ENCODE results near the gene MSH2.
"Not testable (repeated sequence)": the region's sequence is repeated elsewhere in the genome, so short reads cannot be mapped to it uniquely, and the experiment has no call there.

Gene MSH2

GRCh38 chr2:47402805-47403608 is at the start of gene MSH2:
Gene MSH2 (plus strand): TSS chr2:47403156. CDS start chr2:47403192, 36 bp downstream.
- Mint-ChIP-seq H3K27ac (peak within 1 kb of the TSS; percentile 94), H3K4me3 (peak within 1 kb of the TSS; percentile 95), H3K4me1 (peaks cover 33% of the 10 kb centered on the region), H3K36me3 (peaks cover 37% of the 10 kb centered on the region), H3K9me3 (peaks cover 6% of the 10 kb centered on the region), H3K27me3 (no peaks in the 10 kb centered on the region)
- CTCF ChIA-PET, result interaction anchor here (1.1 to 2.1 kb wide), 4 partner anchors 15 to 364 kb away, joined by 3 to 11 read pairs (median 4); no protein-coding TSS in a partner anchor
- DNase-seq, result peak; percentile 95

DNA sequence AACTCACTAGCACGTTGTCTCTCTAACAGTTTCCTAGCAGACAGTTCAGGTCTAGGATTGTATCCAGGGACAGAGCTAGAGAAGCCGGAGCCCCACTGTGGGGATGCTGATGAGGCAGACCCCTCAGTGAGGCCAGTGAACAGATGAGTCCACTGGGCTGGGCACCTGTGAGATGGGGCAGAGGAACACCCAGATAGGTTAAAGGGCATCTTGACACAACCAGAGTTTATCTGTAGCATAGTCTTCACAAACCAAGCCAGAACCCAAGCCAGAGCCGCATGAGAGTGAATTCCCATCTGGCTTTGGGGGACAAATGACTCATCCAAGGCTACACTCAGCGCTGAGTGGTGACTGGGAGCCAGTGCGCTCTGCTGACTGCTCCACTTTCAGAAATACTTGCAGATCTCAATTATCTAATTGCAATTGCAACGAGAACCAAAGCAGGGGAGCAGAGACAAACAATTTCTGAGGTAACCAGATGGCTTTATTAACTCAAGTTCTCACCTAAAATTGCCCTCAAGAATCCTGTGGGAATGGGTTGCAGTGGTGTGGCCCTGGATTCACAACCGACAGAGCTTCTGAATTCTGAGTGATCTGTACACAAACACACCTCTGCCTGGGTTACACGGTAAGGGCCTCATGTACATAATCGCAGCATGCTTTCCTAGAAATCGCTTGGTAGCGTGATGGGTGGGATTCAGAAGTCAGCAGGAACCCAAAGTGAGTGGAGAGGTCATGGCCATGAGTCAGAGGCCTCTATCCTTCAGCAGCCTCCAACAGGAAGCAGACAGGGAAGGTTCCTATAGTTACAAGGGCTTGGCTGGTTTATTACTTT is 48.7 kb upstream of the MSH2 start:
- Mint-ChIP-seq H3K4me1 (no peaks in the 10 kb centered on the region), H3K27me3 (peaks cover 4% of the 10 kb centered on the region), H3K27ac (no peak overlapping the region), H3K36me3 (no peaks in the 10 kb centered on the region), H3K4me3 (no peak overlapping the region), H3K9me3 (no peaks in the 10 kb centered on the region)
- no peak for DNase-seq
- CTCF ChIA-PET, result no interaction called here

- H3K4me1 Mint-ChIP-seq, result no peaks in the 10 kb centered on the region
- no peak for DNase-seq
- CTCF ChIA-PET, result no interaction called here
- no peak overlapping the region for H3K27ac Mint-ChIP-seq
- H3K27me3 Mint-ChIP-seq, result peaks cover 4% of the 10 kb centered on the region
- no peak overlapping the region for H3K4me3 Mint-ChIP-seq
- no peaks in the 10 kb centered on the region for H3K9me3 Mint-ChIP-seq
- H3K36me3 Mint-ChIP-seq, result no peaks in the 10 kb centered on the region
These were observed 48.1 kb upstream of the MSH2 start for GRCh38 chr2:47354848-47355204.

DNA sequence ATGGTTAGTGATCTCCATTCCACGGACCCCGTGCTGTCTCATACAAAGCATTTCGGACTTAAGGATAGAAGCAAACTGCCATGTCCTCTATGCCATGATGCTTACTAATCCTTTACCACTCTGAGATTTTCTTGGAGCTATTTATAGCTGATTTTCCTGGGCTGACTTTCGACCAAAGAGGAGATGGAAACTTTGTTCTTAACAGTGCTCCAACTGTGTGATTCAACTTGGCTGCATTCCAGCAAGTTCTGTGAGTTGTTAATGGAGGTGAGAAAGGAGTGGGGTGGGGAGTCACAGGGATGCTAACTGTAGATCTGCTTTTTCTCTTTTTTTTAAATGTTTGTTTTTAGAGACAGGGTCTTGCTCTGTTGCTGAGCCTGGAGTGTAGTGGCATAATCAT is 45.5 kb upstream of the MSH2 start:
- Mint-ChIP-seq H3K4me1 (no peaks in the 10 kb centered on the region), H3K27ac (no peak overlapping the region), H3K4me3 (no peak overlapping the region), H3K9me3 (no peaks in the 10 kb centered on the region), H3K36me3 (no peaks in the 10 kb centered on the region), H3K27me3 (peaks cover 4% of the 10 kb centered on the region)
- DNase-seq, result no peak
- CTCF ChIA-PET, result no interaction called here

GRCh38 chr2:47359375-47359868 is 43.5 kb upstream of the MSH2 start:
- Mint-ChIP-seq H3K27me3 (peaks cover 4% of the 10 kb centered on the region), H3K4me3 (no peak overlapping the region), H3K36me3 (no peaks in the 10 kb centered on the region), H3K9me3 (no peaks in the 10 kb centered on the region), H3K4me1 (no peaks in the 10 kb centered on the region), H3K27ac (no peak overlapping the region)
- CTCF ChIA-PET, result interaction anchor here (0.6 kb wide), 1 partner anchor 507 kb away, joined by 3 read pairs; no protein-coding TSS in a partner anchor
- DNase-seq, result no peak

GRCh38 chr2:47360283-47360682 is 42.7 kb upstream of the MSH2 start:
- CTCF ChIA-PET, result no interaction called here
- no peak for DNase-seq

GRCh38 chr2:47360927-47361326 is 42.0 kb upstream of the MSH2 start:
- no peak for DNase-seq
- Mint-ChIP-seq H3K36me3 (no peaks in the 10 kb centered on the region), H3K9me3 (no peaks in the 10 kb centered on the region), H3K27ac (no peak overlapping the region), H3K4me3 (no peak overlapping the region), H3K4me1 (no peaks in the 10 kb centered on the region), H3K27me3 (peaks cover 4% of the 10 kb centered on the region)
- CTCF ChIA-PET, result no interaction called here

More at GRCh38 chr2:47360283-47360682, 42.7 kb upstream of the MSH2 start:
- no peak overlapping the region for H3K4me3 Mint-ChIP-seq
- H3K9me3 Mint-ChIP-seq, result no peaks in the 10 kb centered on the region
- no peaks in the 10 kb centered on the region for H3K4me1 Mint-ChIP-seq
- H3K27me3 Mint-ChIP-seq, result peaks cover 4% of the 10 kb centered on the region
- no peak overlapping the region for H3K27ac Mint-ChIP-seq
- H3K36me3 Mint-ChIP-seq, result no peaks in the 10 kb centered on the region

- H3K36me3 Mint-ChIP-seq, H3K27ac Mint-ChIP-seq, CTCF ChIA-PET, DNase-seq, H3K27me3 Mint-ChIP-seq, H3K4me1 Mint-ChIP-seq, H3K4me3 Mint-ChIP-seq, H3K9me3 Mint-ChIP-seq: not testable (repeated sequence)
These were observed 41.3 kb upstream of the MSH2 start for GRCh38 chr2:47361505-47362229.

- Mint-ChIP-seq H3K27me3 (peaks cover 42% of the 10 kb centered on the region), H3K4me3 (no peak overlapping the region), H3K9me3 (no peaks in the 10 kb centered on the region), H3K36me3 (no peaks in the 10 kb centered on the region), H3K27ac (no peak overlapping the region), H3K4me1 (peaks cover 1% of the 10 kb centered on the region)
- CTCF ChIA-PET, result interaction anchor here (0.8 kb wide), 1 partner anchor 394 kb away, joined by 3 read pairs; no protein-coding TSS in a partner anchor
- no peak for DNase-seq
These were observed 29.2 kb upstream of the MSH2 start for GRCh38 chr2:47373747-47374146.

- Mint-ChIP-seq H3K4me3 (no peak overlapping the region), H3K4me1 (no peaks in the 10 kb centered on the region), H3K27me3 (peaks cover 31% of the 10 kb centered on the region), H3K27ac (no peak overlapping the region), H3K9me3 (no peaks in the 10 kb centered on the region), H3K36me3 (no peaks in the 10 kb centered on the region)
- no peak for DNase-seq
- CTCF ChIA-PET, result interaction anchor here (1.6 kb wide), 1 partner anchor 13 kb away, joined by 4 read pairs; no protein-coding TSS in a partner anchor
These were observed 27.6 kb upstream of the MSH2 start for GRCh38 chr2:47375307-47375706.

DNA sequence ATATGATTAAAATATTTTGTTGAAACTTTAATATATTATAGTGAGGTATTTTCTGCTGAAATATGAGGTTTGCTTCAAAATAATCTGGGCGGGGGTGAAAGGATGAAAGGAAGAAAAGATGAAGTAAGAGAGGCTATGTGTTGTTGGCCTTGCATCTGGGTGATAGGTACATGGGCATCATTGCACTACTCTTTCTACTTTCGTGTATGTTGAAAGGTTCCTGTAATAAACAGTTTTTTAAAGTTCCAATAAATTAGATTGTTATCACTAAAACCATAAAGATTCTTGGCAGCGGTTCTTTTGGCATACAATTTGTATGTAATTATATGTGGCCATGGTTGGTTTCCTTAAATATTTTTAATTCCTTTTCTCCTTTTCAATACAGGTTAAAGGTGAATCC is 23.6 kb upstream of the MSH2 start:
- H3K27me3 Mint-ChIP-seq, result peaks cover 10% of the 10 kb centered on the region
- CTCF ChIA-PET, result no interaction called here
- no peaks in the 10 kb centered on the region for H3K4me1 Mint-ChIP-seq
- no peak for DNase-seq
- no peak overlapping the region for H3K27ac Mint-ChIP-seq
- no peaks in the 10 kb centered on the region for H3K9me3 Mint-ChIP-seq
- no peak overlapping the region for H3K4me3 Mint-ChIP-seq
- no peaks in the 10 kb centered on the region for H3K36me3 Mint-ChIP-seq

- no peaks in the 10 kb centered on the region for H3K9me3 Mint-ChIP-seq
- H3K4me1 Mint-ChIP-seq, result no peaks in the 10 kb centered on the region
- no peak overlapping the region for H3K4me3 Mint-ChIP-seq
- H3K27ac Mint-ChIP-seq, result no peak overlapping the region
- no peak for DNase-seq
- no peaks in the 10 kb centered on the region for H3K36me3 Mint-ChIP-seq
- H3K27me3 Mint-ChIP-seq, result peaks cover 6% of the 10 kb centered on the region
- CTCF ChIA-PET, result no interaction called here
These were observed 21.5 kb upstream of the MSH2 start for GRCh38 chr2:47381408-47381807.

- Mint-ChIP-seq H3K9me3 (no peaks in the 10 kb centered on the region), H3K4me1 (no peaks in the 10 kb centered on the region)
These were observed 16.4 kb upstream of the MSH2 start for GRCh38 chr2:47386551-47386950.

DNA sequence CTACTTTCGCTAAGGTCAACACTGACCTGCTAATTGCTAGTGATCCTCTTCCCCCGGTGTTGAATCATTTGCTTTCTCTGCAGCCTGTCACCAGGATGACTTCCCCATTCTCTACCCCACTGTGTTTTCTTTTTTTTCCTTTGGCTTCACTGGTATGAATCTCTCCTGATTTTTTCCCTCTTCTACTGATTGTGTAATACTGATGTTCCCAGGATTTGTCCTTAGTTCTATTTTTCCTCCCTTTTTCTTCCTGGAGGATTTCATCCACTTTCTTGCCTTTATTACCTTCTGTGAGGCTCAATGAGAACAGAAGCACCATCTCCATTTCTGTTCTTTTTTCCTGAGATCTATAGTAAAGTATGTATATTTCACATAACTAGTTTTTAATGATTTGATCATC is 14.1 kb upstream of the MSH2 start:
- H3K36me3 Mint-ChIP-seq, result no peaks in the 10 kb centered on the region
- no peaks in the 10 kb centered on the region for H3K9me3 Mint-ChIP-seq
- no peaks in the 10 kb centered on the region for H3K4me1 Mint-ChIP-seq
- H3K27ac Mint-ChIP-seq, result no peak overlapping the region
- CTCF ChIA-PET, result interaction anchor here (0.8 to 3.6 kb wide), 9 partner anchors 10 to 380 kb away, joined by 3 to 73 read pairs (median 4); partner anchors contain the start of gene MSH2
- no peak for DNase-seq
- peaks cover 39% of the 10 kb centered on the region for H3K27me3 Mint-ChIP-seq
- no peak overlapping the region for H3K4me3 Mint-ChIP-seq

More at GRCh38 chr2:47386551-47386950, 16.4 kb upstream of the MSH2 start:
- DNase-seq, result no peak
- H3K36me3 Mint-ChIP-seq, result no peaks in the 10 kb centered on the region
- no peak overlapping the region for H3K27ac Mint-ChIP-seq
- H3K4me3 Mint-ChIP-seq, result no peak overlapping the region
- CTCF ChIA-PET, result interaction anchor here (1.0 to 3.6 kb wide), 2 partner anchors 14 to 49 kb away, joined by 4 to 73 read pairs; no protein-coding TSS in a partner anchor
- peaks cover 31% of the 10 kb centered on the region for H3K27me3 Mint-ChIP-seq
